Endothelial cell of umbilical vein (primary cell): ENCODE results near the gene INSYN2B. TPM values are rescaled to one million over a fixed set of nuclear protein-coding genes. Genes with fewer than 3 reads are reported as not detected.

ENCODE experiments used
- BruUV-seq: library from RNA; stranded (reverse); fragments of 400-500 nt; replicated peaks from 2 replicates; lab custom pipeline; 2021; lab: Mats Ljungman, UMichigan
- CTCF ChIA-PET: fragments of 300-600, 350-600 bp; sonication (Branson Sonifier 250); formaldehyde crosslinking; loops from one replicate; lab custom pipeline; 2021; ENCODE audit warnings: antibody characterized with exemption, inconsistent platforms; lab: Charles Lee
- POLR2A ChIA-PET: fragments of 300-600, 350-600 bp; sonication (Branson Sonifier 250); formaldehyde crosslinking; loops from one replicate; lab custom pipeline; 2021; ENCODE audit warnings: antibody characterized with exemption, inconsistent platforms; lab: Charles Lee
- DNase-seq: peaks from one replicate; pipeline ENCODE4 v3.0.0-alpha.2; 2011; ENCODE audit warnings: low read depth, low spot score
- FAIRE-seq: peaks from 2 replicates; lab custom pipeline; 2011; peaks lifted over from hg19 to GRCh38; lab: Jason Lieb, UNC
- H2AFZ ChIP-seq: 2 replicates; pipeline ENCODE4 v1.6.0; 2012; ENCODE audit warnings: low read depth, low read length, control low read depth, inconsistent platforms
- H3K27ac ChIP-seq: 2 replicates; pipeline ENCODE4 v1.5.1; 2011; ENCODE audit warnings: low read depth, mild to moderate bottlenecking, control low read depth, low read length, moderate library complexity; ENCODE audit not compliant: insufficient read depth
- H3K27me3 ChIP-seq, 2 experiments: 2 replicates each; pipeline versions ENCODE4 v1.6.0 to v1.6.1; 2011; ENCODE audit warnings: low read length in 2 of 2, mixed read lengths in 1 of 2; ENCODE audit not compliant: control insufficient read depth in 2 of 2, insufficient read depth in 2 of 2
- H3K36me3 ChIP-seq, 2 experiments: 2 replicates in 1 of 2; 3 replicates in 1 of 2; pipeline ENCODE4 v1.5.1; 2011; ENCODE audit warnings: low read length in 2 of 2, mild to moderate bottlenecking in 1 of 2, moderate library complexity in 1 of 2; ENCODE audit not compliant: control insufficient read depth in 2 of 2, insufficient read depth in 2 of 2; ENCODE audit errors: extremely low read depth in 1 of 2
- H3K4me1 ChIP-seq: 3 replicates; pipeline ENCODE4 v1.5.1; 2011; ENCODE audit warnings: mild to moderate bottlenecking, low read length; ENCODE audit not compliant: control insufficient read depth, insufficient read depth; ENCODE audit errors: extremely low read depth
- H3K4me2 ChIP-seq: 2 replicates; pipeline ENCODE4 v1.6.1; 2011; ENCODE audit warnings: low read length, control low read depth, mixed read lengths; ENCODE audit not compliant: insufficient read depth
- H3K4me3 ChIP-seq, 3 experiments: fragments of 200-600 bp in 1 of 3; sonication (generic), shearing (Covaris generic) in 1 of 3; replicated peaks in 1 of 3; 2 replicates each; pipeline ENCODE4 v1.5.1; 2011 to 2016; ENCODE audit warnings: control low read depth in 3 of 3, low read length in 3 of 3, mild to moderate bottlenecking in 2 of 3, inconsistent platforms in 1 of 3, low read depth in 1 of 3, moderate library complexity in 1 of 3; ENCODE audit not compliant: insufficient read depth in 1 of 3
- H3K79me2 ChIP-seq: 2 replicates; pipeline ENCODE4 v1.6.0; 2012; ENCODE audit warnings: low read length, inconsistent platforms; ENCODE audit not compliant: control insufficient read depth, insufficient read depth
- H3K9ac ChIP-seq: replicated peaks from 2 replicates; pipeline ENCODE3; 2011; ENCODE audit warnings: low read length, control low read depth; ENCODE audit not compliant: insufficient read depth; ENCODE audit errors: extremely low read depth
- H3K9me1 ChIP-seq: replicated peaks from 3 replicates; pipeline ENCODE4 v1.6.0; 2011; ENCODE audit warnings: mild to moderate bottlenecking, low read length; ENCODE audit not compliant: control insufficient read depth, insufficient read depth; ENCODE audit errors: extremely low read depth
- H3K9me3 ChIP-seq: replicated peaks from 2 replicates; pipeline ENCODE4 v1.5.1; 2012; ENCODE audit warnings: low read length, inconsistent platforms; ENCODE audit not compliant: control insufficient read depth, insufficient read depth
- H4K20me1 ChIP-seq: replicated peaks from 2 replicates; pipeline ENCODE3; 2011; ENCODE audit warnings: mild to moderate bottlenecking, low read length; ENCODE audit not compliant: control insufficient read depth, insufficient read depth; ENCODE audit errors: extremely low read depth
- CTCF ChIP-seq, 2 donors: IDR thresholded peaks; 1 replicate in 1 of 2; 2 replicates in 1 of 2; pipeline ENCODE4 v1.5.1; 2011; ENCODE audit warnings: low read length in 2 of 2, mild to moderate bottlenecking in 2 of 2, moderate library complexity in 2 of 2, control low read depth in 1 of 2, inconsistent platforms in 1 of 2, low read depth in 1 of 2; ENCODE audit not compliant: insufficient read depth in 1 of 2; ENCODE audit errors: extremely low read depth in 1 of 2
- EZH2 ChIP-seq: IDR thresholded peaks from 2 replicates; pipeline ENCODE4 v1.6.1; 2012; ENCODE audit warnings: borderline replicate concordance, low read depth, mild to moderate bottlenecking, moderate library complexity, low read length, inconsistent platforms; ENCODE audit not compliant: severe bottlenecking
- FOS ChIP-seq: IDR thresholded peaks from 2 replicates; pipeline ENCODE4 v1.6.1; 2011; ENCODE audit warnings: mild to moderate bottlenecking, low read length, moderate library complexity, borderline replicate concordance; ENCODE audit not compliant: insufficient read depth
- GATA2 ChIP-seq: IDR thresholded peaks from 2 replicates; pipeline ENCODE4 v1.7.0; 2011; ENCODE audit warnings: low read depth, mild to moderate bottlenecking, moderate library complexity, mixed read lengths, low read length; ENCODE audit not compliant: insufficient read length, insufficient read depth
- JUN ChIP-seq: IDR thresholded peaks from 2 replicates; pipeline ENCODE4 v1.6.1; 2011; ENCODE audit warnings: borderline replicate concordance, low read depth; ENCODE audit not compliant: insufficient read length, insufficient read depth
- MAX ChIP-seq: IDR thresholded peaks from 2 replicates; pipeline ENCODE4 v1.6.1; 2011; ENCODE audit not compliant: insufficient read depth, insufficient read length
- MYC ChIP-seq: IDR thresholded peaks from one replicate; pipeline ENCODE4 v1.6.1; 2011; ENCODE audit warnings: mild to moderate bottlenecking, low read depth, low read length
- POLR2A ChIP-seq: IDR thresholded peaks from 2 replicates; pipeline ENCODE4 v1.6.1; 2012; ENCODE audit warnings: low read depth, mild to moderate bottlenecking, control low read depth, low read length
- POLR2AphosphoS5 ChIP-seq: IDR thresholded peaks from 2 replicates; pipeline ENCODE4 v1.6.1; 2012; ENCODE audit warnings: low read depth, mild to moderate bottlenecking, control low read depth, low read length, moderate library complexity; ENCODE audit not compliant: insufficient read depth
- dilution Hi-C: fragments of 300-500 bp; cut with MboI; formaldehyde crosslinking; loops from one replicate; pipeline ENCODE4 v1.15.0; 2019; ENCODE audit warnings: low sequenced_read_pairs; ENCODE audit not compliant: extremely low pct_ligation_motif_present
- intact Hi-C: fragments of 100-400 bp; cut with micrococcal nuclease; formaldehyde crosslinking; loops from one replicate; pipeline ENCODE4 v1.10.0; 2022
- polyA plus RNA-seq, 4 experiments: library from polyadenylated mRNA; depleted of rRNA in 3 of 4; stranded (reverse) in 3 of 4; unstranded in 1 of 4; fragments of >200 nt; gene quantifications; 2 replicates each; pipeline versions ENCODE4 v1.2.1 to v1.2.3, GENCODE V29; 2011 to 2012; ENCODE audit warnings: missing spikeins in 1 of 4
- total RNA-seq: library from RNA; stranded (reverse); gene quantifications from 2 replicates; pipeline ENCODE4 v1.2.3, GENCODE V29; 2021

The INSYN2B gene
- total and polyA plus RNA-seq, 2 donors (not counting 3 experiments of a cell fraction or from before 2014, with no cell fraction given): 8.2 to 17.1 TPM

DNA sequence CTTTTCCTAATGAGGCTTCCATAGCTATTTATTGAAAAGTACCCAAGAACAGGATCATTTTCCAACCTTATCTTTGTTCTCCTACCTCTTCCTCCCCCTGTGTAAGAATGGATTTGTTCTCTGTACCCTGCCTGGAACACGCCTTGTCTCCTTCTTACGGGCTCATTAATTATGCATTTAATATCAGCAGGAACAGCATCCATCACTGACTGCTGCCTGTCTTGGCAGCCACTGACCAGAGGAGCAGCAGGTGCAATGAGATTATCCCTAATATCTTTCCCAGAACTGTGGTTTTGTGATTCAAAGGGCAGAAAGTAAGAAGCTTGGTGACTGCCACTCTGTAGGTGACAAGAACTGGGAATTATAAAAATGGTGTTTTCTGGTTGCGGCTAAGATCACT is 19.3 kb upstream of the INSYN2B start:
- Histone ChIP-seq H3K79me2 (no peaks in the 10 kb centered on the region), H3K27ac (no peak overlapping the region), H3K4me1 (no peaks in the 10 kb centered on the region), H3K9me3 (no peaks in the 10 kb centered on the region), H3K4me3 (no peak overlapping the region), H4K20me1 (no peaks in the 10 kb centered on the region), H3K9me1 (no peaks in the 10 kb centered on the region), H2AFZ (no peak overlapping the region), H3K9ac (no peak overlapping the region), H3K36me3 (no peaks in the 10 kb centered on the region), H3K4me2 (no peak overlapping the region), H3K27me3 (no peaks in the 10 kb centered on the region)
- ChIA-PET CTCF (interaction anchor here (1.2 to 1.5 kb wide), 3 partner anchors 11 to 217 kb away, joined by 3 to 9 read pairs (median 3); partner anchors contain the start of gene INSYN2B), POLR2A (no interaction called here)
- no peak for DNase-seq
- no peak for FAIRE-seq
- TF ChIP-seq EZH2 (no peak), POLR2AphosphoS5 (no peak), MYC (no peak), FOS (no peak), CTCF (IDR thresholded peaks at IDR 0.05; ENCODE audit: extremely low read depth in 1 of 2, insufficient read depth in 1 of 2, low read depth in 1 of 2, low read length in 2 of 2) (no peak), MAX (no peak), JUN (no peak), GATA2 (no peak), POLR2A (no peak)
- BruUV-seq: no TSS peak
- intact Hi-C loops: no loop called here
- dilution Hi-C loops: no loop called here
